Sigmoid colon (tissue), 7 donors: ENCODE data around the gene CYB561. TPM values are rescaled to one million over a fixed set of nuclear protein-coding genes. Genes with fewer than 3 reads are reported as not detected.

ENCODE experiments used
- DNase-seq: peaks from one replicate; pipeline ENCODE4 v3.0.0-alpha.2; 2019
- H3K27ac ChIP-seq, 4 donors: fragments of 200-600 bp; sonication (generic); one replicate each; pipeline ENCODE4 v1.5.1; 2016 to 2019; ENCODE audit warnings: mild to moderate bottlenecking in 1 of 4
- H3K27me3 ChIP-seq, 3 donors: fragments of 200-600 bp; sonication (generic); one replicate each; pipeline ENCODE4 v1.5.1; 2019; ENCODE audit warnings: mild to moderate bottlenecking in 1 of 3
- H3K36me3 ChIP-seq, 4 donors: fragments of 200-600 bp; sonication (generic); one replicate each; pipeline ENCODE4 v1.5.1; 2016 to 2019
- H3K4me1 ChIP-seq, 4 donors: fragments of 200-600 bp; sonication (generic); one replicate each; pipeline ENCODE4 v1.5.1; 2017 to 2019
- H3K4me3 ChIP-seq, 4 donors: fragments of 200-600 bp; sonication (generic); one replicate each; pipeline ENCODE4 v1.5.1; 2017 to 2019; ENCODE audit warnings: mild to moderate bottlenecking in 2 of 4, moderate library complexity in 1 of 4
- H3K9me3 ChIP-seq, 4 donors: fragments of 200-600 bp in 3 of 4; sonication (generic) in 3 of 4; one replicate each; pipeline versions ENCODE4 v1.5.1 to v1.6.1; 2013 to 2019
- CTCF ChIP-seq, 4 experiments: fragments of 450-650 bp in 3 of 4; fragments of 200-600 bp in 1 of 4; IDR thresholded peaks; one replicate each; pipeline ENCODE4 v1.5.1; 2016 to 2019; ENCODE audit warnings: antibody characterized with exemption in 4 of 4, mild to moderate bottlenecking in 3 of 4, moderate library complexity in 2 of 4
- EP300 ChIP-seq, 4 donors: sonication (generic); formaldehyde crosslinking; IDR thresholded peaks; one replicate each; pipeline ENCODE4 v1.6.1; 2017; ENCODE audit warnings: antibody characterized with exemption in 4 of 4
- POLR2A ChIP-seq, 2 donors: fragments of 450-650 bp; IDR thresholded peaks; one replicate each; pipeline ENCODE4 v1.6.1; 2016; ENCODE audit warnings: antibody characterized with exemption in 2 of 2, mild to moderate bottlenecking in 2 of 2, moderate library complexity in 2 of 2
- POLR2AphosphoS5 ChIP-seq, 4 donors: sonication (generic); formaldehyde crosslinking; IDR thresholded peaks; one replicate each; pipeline ENCODE4 v1.6.1; 2017; ENCODE audit warnings: antibody characterized with exemption in 4 of 4
- WGBS, 2 donors: extraction: QIAGEN DNeasy Blood & Tissue Kit; methylation state at CpG; one replicate each; pipeline ENCODE4 v1.1.7; 2013; 5-methylcytosine and 5-hydroxymethylcytosine counted together
- intact Hi-C: fragments of 100-400 bp; cut with DNase I; formaldehyde crosslinking; loops from one replicate; pipeline ENCODE4 v1.15.1; 2023
- polyA plus RNA-seq, 3 donors: library from polyadenylated mRNA; stranded (reverse); fragments of 200-250 nt; gene quantifications; one replicate each; pipeline ENCODE4 v1.2.3, GENCODE V29; 2013
- small RNA-seq, 3 donors: library from RNA; depleted of rRNA; stranded (forward); fragments of <200 nt; gene quantifications; one replicate each; pipeline ENCODE3, GENCODE V24; 2016
- total RNA-seq, 4 donors: library from RNA; depleted of rRNA; stranded (reverse); fragments of >200 nt; gene quantifications; one replicate each; pipeline ENCODE4 v1.1.0, GENCODE V29; 2016
- donor health status: healthy with polysubstance abuse.
- donor health status: Bipolar disorder and iron deficiency.
- donor health status: healthy.

Gene CYB561
- total and polyA plus RNA-seq, 7 donors: 6.3 to 59.2 (median 10.3) TPM

- no peak overlapping the region for H3K4me3 ChIP-seq
- H3K27me3 ChIP-seq: no peaks in the 10 kb centered on the region
- DNase-seq: no peak
- peaks cover 0 to 9% (median 2%) of the 10 kb centered on the region in 4 donors for H3K4me1 ChIP-seq
- no peaks in the 10 kb centered on the region for H3K9me3 ChIP-seq
- H3K36me3 ChIP-seq: peaks cover 0 to 33% (median 3%) of the 10 kb centered on the region in 4 donors
- intact Hi-C loops: no loop called here
- no peak overlapping the region for H3K27ac ChIP-seq
- TF ChIP-seq POLR2AphosphoS5 (IDR thresholded peaks at IDR 0.05) (no peak), CTCF (IDR thresholded peaks at IDR 0.05) (no peak), EP300 (IDR thresholded peaks at IDR 0.05) (no peak), POLR2A (IDR thresholded peaks at IDR 0.05) (no peak)
- 93 to 94% methylated on average over 5 of the region's 5 CpGs for WGBS, 2 donors
Measured at GRCh38 chr17:63390090-63390489, 56.0 kb downstream of the CYB561 start.

GRCh38 chr17:63387656-63388340 lies 58.3 kb downstream of the CYB561 start:
- 92% methylated on average over 4 of the region's 4 CpGs for WGBS, 2 donors
- Histone ChIP-seq H3K27ac (no peak overlapping the region), H3K36me3 (peaks cover 0 to 29% (median 3%) of the 10 kb centered on the region in 4 donors), H3K9me3 (no peaks in the 10 kb centered on the region), H3K4me3 (no peak overlapping the region), H3K4me1 (peaks cover 0 to 9% (median 2%) of the 10 kb centered on the region in 4 donors), H3K27me3 (no peaks in the 10 kb centered on the region)
- TF ChIP-seq CTCF (IDR thresholded peaks at IDR 0.05) (no peak), POLR2A (IDR thresholded peaks at IDR 0.05) (no peak), EP300 (IDR thresholded peaks at IDR 0.05) (no peak), POLR2AphosphoS5 (IDR thresholded peaks at IDR 0.05) (no peak)
- DNase-seq: no peak
- intact Hi-C loops: no loop called here

- intact Hi-C loops: no loop called here
- Histone ChIP-seq H3K4me1 (peaks cover 0 to 5% (median 1%) of the 10 kb centered on the region in 4 donors), H3K27me3 (no peaks in the 10 kb centered on the region), H3K9me3 (no peaks in the 10 kb centered on the region), H3K27ac (no peak overlapping the region), H3K36me3 (peaks cover 0 to 17% (median 0%) of the 10 kb centered on the region in 4 donors), H3K4me3 (no peak overlapping the region)
- TF ChIP-seq CTCF (IDR thresholded peaks at IDR 0.05): no peak
- no peak for TF ChIP-seq POLR2AphosphoS5 (IDR thresholded peaks at IDR 0.05)
- TF ChIP-seq EP300 (IDR thresholded peaks at IDR 0.05): no peak
- TF ChIP-seq POLR2A (IDR thresholded peaks at IDR 0.05): no peak
- no peak for DNase-seq
Measured at GRCh38 chr17:63382826-63383225, 63.3 kb downstream of the CYB561 start.

Small RNAs within 50 kb of the gene (small RNA-seq; reads per million reads assigned to genes)
- gene AC005828.6: 0 reads per million in 3 donors

Other genes starting within 250 kb of the CYB561 start
- 10 to 100 TPM in 1 of 4 donors, 1 to 10 TPM in 3; 1.4 to 24.9 (median 2.8) TPM for gene ACE, start 30.8 kb upstream of the CYB561 start, total RNA-seq
- 1 to 10 TPM; 2.4 to 9.8 (median 2.5) TPM for gene ACE, start 30.8 kb upstream of the CYB561 start, polyA plus RNA-seq
- not detected for gene KCNH6, start 77.1 kb upstream of the CYB561 start, total RNA-seq
- under 1 TPM in 1 of 3 donors, not detected in 2; 0.13 TPM for gene KCNH6, start 77.1 kb upstream of the CYB561 start, polyA plus RNA-seq
- gene DCAF7, start 104.2 kb upstream of the CYB561 start, total RNA-seq: 10 to 100 TPM; 19.7 to 28.9 (median 23.5) TPM
- gene DCAF7, start 104.2 kb upstream of the CYB561 start, polyA plus RNA-seq: 10 to 100 TPM; 14.4 to 34.6 (median 23.1) TPM
- 10 to 100 TPM; 11.2 to 19.9 (median 14.3) TPM for gene TACO1, start 154.6 kb upstream of the CYB561 start, total RNA-seq
- 10 to 100 TPM; 28.1 to 50.9 (median 34.2) TPM for gene TACO1, start 154.6 kb upstream of the CYB561 start, polyA plus RNA-seq
- gene MAP3K3, start 176.1 kb upstream of the CYB561 start, total RNA-seq: 10 to 100 TPM; 51.5 to 68.7 (median 59.8) TPM
- 10 to 100 TPM in 1 of 3 donors, 1 to 10 TPM in 2; 4.4 to 18.8 (median 8.4) TPM for gene MAP3K3, start 176.1 kb upstream of the CYB561 start, polyA plus RNA-seq